Peyer's patch (tissue), 4 donors: ENCODE results near the gene APOE. TPM values are rescaled to one million over a fixed set of nuclear protein-coding genes. Genes with fewer than 3 reads are reported as not detected.

Source experiments
- DNase-seq, 3 donors: peaks; one replicate each; pipeline ENCODE4 v3.0.0-alpha.2; 2017 to 2019
- H3K27ac ChIP-seq, 4 donors: fragments of 200-600 bp; sonication (generic); one replicate each; pipeline ENCODE4 v1.5.1; 2016 to 2019
- H3K27me3 ChIP-seq, 2 donors: fragments of 200-600 bp; sonication (generic); one replicate each; pipeline ENCODE4 v1.5.1; 2019
- H3K36me3 ChIP-seq, 3 donors: fragments of 200-600 bp; sonication (generic); one replicate each; pipeline ENCODE4 v1.5.1; 2016 to 2019
- H3K4me1 ChIP-seq, 4 donors: fragments of 200-600 bp; sonication (generic); one replicate each; pipeline ENCODE4 v1.5.1; 2016 to 2019
- H3K4me3 ChIP-seq, 4 donors: fragments of 200-600 bp; sonication (generic); 1 replicate in 3 of 4; 2 replicates in 1 of 4; pipeline ENCODE4 v1.5.1; 2016 to 2019; ENCODE audit warnings: mild to moderate bottlenecking in 1 of 4
- H3K9me3 ChIP-seq, 4 donors: fragments of 200-600 bp; sonication (generic); one replicate each; pipeline ENCODE4 v1.5.1; 2016 to 2019; ENCODE audit warnings: mild to moderate bottlenecking in 1 of 4
- POLR2A ChIP-seq, 2 donors: fragments of 450-650 bp; IDR thresholded peaks; one replicate each; pipeline ENCODE4 v1.5.1; 2017; ENCODE audit warnings: antibody characterized with exemption in 2 of 2, mild to moderate bottlenecking in 2 of 2, moderate library complexity in 2 of 2
- total RNA-seq, 4 donors: library from RNA; depleted of rRNA; stranded (reverse); fragments of >200 nt; gene quantifications; one replicate each; pipeline ENCODE4 v1.1.0, GENCODE V29; 2016
- TF ChIP-seq, protein P1 (sequence below), 6 experiments: fragments of 450-650 bp in 4 of 6; fragments of 200-600 bp in 2 of 6; sonication (generic) in 1 of 6; IDR thresholded peaks; one replicate each; pipeline ENCODE4 v1.5.1; 2017 to 2019; ENCODE audit warnings: antibody characterized with exemption in 6 of 6, mild to moderate bottlenecking in 3 of 6, moderate library complexity in 1 of 6

The APOE gene
- total RNA-seq, 4 donors from 2014 or later: 24.2 to 203 (median 51.6) TPM

DNA sequence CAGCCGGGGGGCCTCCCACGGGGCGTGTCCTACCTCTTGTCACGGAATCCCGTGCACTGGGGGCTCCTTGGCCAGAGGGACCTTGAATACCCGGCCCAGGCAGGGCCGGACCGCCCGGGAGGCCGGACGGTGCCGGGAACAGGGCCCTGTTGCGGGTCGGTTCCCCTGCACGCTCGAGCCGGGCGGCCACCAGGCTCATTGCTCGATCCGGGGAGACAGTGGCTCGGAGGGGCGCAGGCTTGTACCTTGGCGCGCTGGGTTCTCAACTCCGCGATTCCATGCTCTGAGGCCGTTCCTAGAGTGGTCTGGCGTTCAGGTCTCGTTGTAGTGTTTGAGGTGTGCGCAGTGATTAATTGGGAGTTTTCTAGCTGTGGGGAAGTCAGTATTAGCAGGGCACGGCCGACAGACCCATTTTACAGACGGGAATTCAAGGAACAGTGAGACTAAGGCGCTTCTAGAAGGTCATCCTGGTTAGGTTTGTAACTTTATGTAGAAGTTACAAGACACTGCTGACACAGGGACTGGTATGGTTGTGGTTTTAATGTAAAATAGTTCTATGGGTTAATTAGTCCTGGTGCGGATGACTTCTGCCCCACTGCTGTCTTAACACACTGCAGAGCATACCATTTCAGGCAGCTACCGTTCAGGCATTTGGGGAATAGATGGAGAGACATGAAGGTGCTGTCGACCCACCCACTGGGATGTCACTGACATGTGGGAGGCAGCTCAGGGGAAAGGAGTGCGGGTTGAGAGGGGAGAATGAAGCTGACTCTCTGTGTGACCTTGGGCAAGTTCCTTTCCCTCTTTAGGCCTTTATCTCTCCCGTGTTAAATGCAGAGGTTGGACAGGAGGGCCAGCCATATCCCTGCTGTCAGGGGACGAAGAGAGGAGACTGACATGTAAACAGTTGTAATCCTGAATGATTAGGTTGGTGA is 50.2 kb downstream of the APOE start:
- Histone ChIP-seq H3K36me3 (peaks cover 0 to 10% (median 0%) of the 10 kb centered on the region in 3 donors), H3K9me3 (no peaks in the 10 kb centered on the region), H3K4me1 (peaks cover 0 to 32% (median 19%) of the 10 kb centered on the region in 4 donors), H3K4me3 (peak overlapping the region; percentile 86 to 99 (median 91)), H3K27me3 (no peaks in the 10 kb centered on the region), H3K27ac (peak overlapping the region; percentile 87 to 97 (median 94))
- no peak for TF ChIP-seq POLR2A (IDR thresholded peaks at IDR 0.05)
- TF ChIP-seq, protein P1, sequence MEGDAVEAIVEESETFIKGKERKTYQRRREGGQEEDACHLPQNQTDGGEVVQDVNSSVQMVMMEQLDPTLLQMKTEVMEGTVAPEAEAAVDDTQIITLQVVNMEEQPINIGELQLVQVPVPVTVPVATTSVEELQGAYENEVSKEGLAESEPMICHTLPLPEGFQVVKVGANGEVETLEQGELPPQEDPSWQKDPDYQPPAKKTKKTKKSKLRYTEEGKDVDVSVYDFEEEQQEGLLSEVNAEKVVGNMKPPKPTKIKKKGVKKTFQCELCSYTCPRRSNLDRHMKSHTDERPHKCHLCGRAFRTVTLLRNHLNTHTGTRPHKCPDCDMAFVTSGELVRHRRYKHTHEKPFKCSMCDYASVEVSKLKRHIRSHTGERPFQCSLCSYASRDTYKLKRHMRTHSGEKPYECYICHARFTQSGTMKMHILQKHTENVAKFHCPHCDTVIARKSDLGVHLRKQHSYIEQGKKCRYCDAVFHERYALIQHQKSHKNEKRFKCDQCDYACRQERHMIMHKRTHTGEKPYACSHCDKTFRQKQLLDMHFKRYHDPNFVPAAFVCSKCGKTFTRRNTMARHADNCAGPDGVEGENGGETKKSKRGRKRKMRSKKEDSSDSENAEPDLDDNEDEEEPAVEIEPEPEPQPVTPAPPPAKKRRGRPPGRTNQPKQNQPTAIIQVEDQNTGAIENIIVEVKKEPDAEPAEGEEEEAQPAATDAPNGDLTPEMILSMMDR (IDR thresholded peaks at IDR 0.05): no peak
- DNase-seq: no peak

DNA sequence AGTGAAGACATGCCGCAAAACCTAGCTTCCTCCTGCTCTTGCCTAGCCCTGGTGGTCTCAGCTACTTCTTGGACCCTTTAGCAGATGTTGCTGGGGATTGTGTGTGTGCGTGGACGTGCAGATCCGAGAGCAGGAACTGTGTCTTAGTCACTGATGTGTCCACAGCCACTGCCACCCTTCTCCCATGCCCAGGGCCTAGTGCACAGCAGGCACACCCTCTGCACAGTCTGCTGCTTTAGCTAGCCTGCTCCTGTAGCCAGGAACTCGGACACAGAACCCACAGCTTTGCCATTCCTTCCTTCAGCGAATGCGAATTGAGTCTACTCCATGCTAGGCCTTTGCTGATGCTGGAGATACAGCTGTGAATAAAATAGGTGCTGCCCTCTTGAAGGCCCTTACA is 51.9 kb downstream of the APOE start:
- peaks cover 0 to 30% (median 23%) of the 10 kb centered on the region in 4 donors for H3K4me1 ChIP-seq
- H3K4me3 ChIP-seq: no peak overlapping the region
- H3K9me3 ChIP-seq: no peaks in the 10 kb centered on the region
- H3K27ac ChIP-seq: no peak overlapping the region
- no peaks in the 10 kb centered on the region for H3K27me3 ChIP-seq
- TF ChIP-seq, protein P1 (IDR thresholded peaks at IDR 0.05): no peak
- TF ChIP-seq POLR2A (IDR thresholded peaks at IDR 0.05): no peak
- H3K36me3 ChIP-seq: peaks cover 0 to 25% (median 0%) of the 10 kb centered on the region in 3 donors
- DNase-seq: no peak

DNA sequence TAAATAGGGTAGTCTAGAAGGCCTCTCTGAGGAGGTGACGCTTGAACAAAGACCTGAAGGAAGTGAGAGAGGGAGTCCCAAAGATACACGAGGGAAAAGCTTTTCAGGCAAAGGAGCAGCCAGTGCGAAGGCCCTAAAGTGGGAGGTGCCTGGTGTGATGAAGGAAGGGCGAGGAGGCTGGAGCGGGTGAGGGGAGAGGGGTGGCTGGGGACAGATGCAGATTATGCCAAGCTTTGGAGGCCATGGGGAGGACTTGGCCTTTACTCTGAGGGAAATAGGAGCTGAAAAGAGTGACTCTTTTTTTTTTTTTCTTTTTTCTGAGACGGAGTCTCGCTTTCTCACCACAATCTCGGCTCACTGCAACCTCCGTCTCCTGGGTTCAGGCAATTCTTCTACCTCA is 52.5 kb downstream of the APOE start:
- no peak for DNase-seq
- Histone ChIP-seq H3K36me3 (peaks cover 0 to 30% (median 0%) of the 10 kb centered on the region in 3 donors), H3K9me3 (no peaks in the 10 kb centered on the region), H3K27me3 (no peaks in the 10 kb centered on the region), H3K4me3 (no peak overlapping the region), H3K4me1 (peaks cover 0 to 30% (median 23%) of the 10 kb centered on the region in 4 donors), H3K27ac (no peak overlapping the region)
- no peak for TF ChIP-seq POLR2A (IDR thresholded peaks at IDR 0.05)
- TF ChIP-seq, protein P1 (IDR thresholded peaks at IDR 0.05): no peak

Other genes with a start within 250 kb of the APOE start
- gene CEACAM19, start 234.3 kb upstream of the APOE start, total RNA-seq: 10 to 100 TPM in 3 of 4 donors, 1 to 10 TPM in 1; 4.4 to 16.9 (median 13.3) TPM
- not detected for gene CEACAM16, start 206.6 kb upstream of the APOE start, total RNA-seq
- 100 to 1,000 TPM in 3 of 4 donors, 10 to 100 TPM in 1; 45.4 to 136 (median 119) TPM for gene BCL3, start 157.1 kb upstream of the APOE start, total RNA-seq
- gene CBLC, start 127.9 kb upstream of the APOE start, total RNA-seq: 100 to 1,000 TPM in 3 of 4 donors, 10 to 100 TPM in 1; 84.2 to 197 (median 132) TPM
- 10 to 100 TPM; 32.2 to 40.2 (median 37.1) TPM for gene BCAM, start 96.7 kb upstream of the APOE start, total RNA-seq
- 100 to 1,000 TPM in 3 of 4 donors, 10 to 100 TPM in 1; 25.6 to 171 (median 122) TPM for gene NECTIN2, start 59.5 kb upstream of the APOE start, total RNA-seq
- gene TOMM40, start 14.5 kb upstream of the APOE start, total RNA-seq: 10 to 100 TPM; 32.6 to 45.7 (median 37.5) TPM
- 100 to 1,000 TPM in 1 of 4 donors, 10 to 100 TPM in 1, 1 to 10 TPM in 1, not detected in 1; 3.9 to 107 (median 14.2) TPM for gene APOC1, start 8.8 kb downstream of the APOE start, total RNA-seq
- gene APOC4, start 36.4 kb downstream of the APOE start, total RNA-seq: not detected
- 10 to 100 TPM in 2 of 4 donors, 1 to 10 TPM in 2; 4.5 to 13.8 (median 9.5) TPM for gene APOC2, start 40.3 kb downstream of the APOE start, total RNA-seq
- 100 to 1,000 TPM in 3 of 4 donors, 10 to 100 TPM in 1; 95.7 to 156 (median 125) TPM for gene CLPTM1, start 49.6 kb downstream of the APOE start, total RNA-seq
- 10 to 100 TPM; 13.3 to 49.8 (median 20.4) TPM for gene RELB, start 95.7 kb downstream of the APOE start, total RNA-seq
- gene CLASRP, start 133.2 kb downstream of the APOE start, total RNA-seq: 100 to 1,000 TPM in 3 of 4 donors, 10 to 100 TPM in 1; 94.2 to 310 (median 147) TPM
- 1 to 10 TPM in 3 of 4 donors, not detected in 1; 2.1 to 5.5 (median 5.4) TPM for gene ZNF296, start 170.7 kb downstream of the APOE start, total RNA-seq
- 10 to 100 TPM in 3 of 4 donors, not detected in 1; 28.7 to 34.2 (median 29.6) TPM for gene GEMIN7, start 173.5 kb downstream of the APOE start, total RNA-seq
- 10 to 100 TPM; 41.8 to 75.1 (median 54.2) TPM for gene PPP1R37, start 187.4 kb downstream of the APOE start, total RNA-seq